Measurements from ENCODE around the gene CDC42BPB. TPM values are rescaled to one million over a fixed set of nuclear protein-coding genes. Genes with fewer than 3 reads are reported as not detected.

Gene CDC42BPB
- total RNA-seq, 1 donor from 2014 or later, result 103 TPM

DNA sequence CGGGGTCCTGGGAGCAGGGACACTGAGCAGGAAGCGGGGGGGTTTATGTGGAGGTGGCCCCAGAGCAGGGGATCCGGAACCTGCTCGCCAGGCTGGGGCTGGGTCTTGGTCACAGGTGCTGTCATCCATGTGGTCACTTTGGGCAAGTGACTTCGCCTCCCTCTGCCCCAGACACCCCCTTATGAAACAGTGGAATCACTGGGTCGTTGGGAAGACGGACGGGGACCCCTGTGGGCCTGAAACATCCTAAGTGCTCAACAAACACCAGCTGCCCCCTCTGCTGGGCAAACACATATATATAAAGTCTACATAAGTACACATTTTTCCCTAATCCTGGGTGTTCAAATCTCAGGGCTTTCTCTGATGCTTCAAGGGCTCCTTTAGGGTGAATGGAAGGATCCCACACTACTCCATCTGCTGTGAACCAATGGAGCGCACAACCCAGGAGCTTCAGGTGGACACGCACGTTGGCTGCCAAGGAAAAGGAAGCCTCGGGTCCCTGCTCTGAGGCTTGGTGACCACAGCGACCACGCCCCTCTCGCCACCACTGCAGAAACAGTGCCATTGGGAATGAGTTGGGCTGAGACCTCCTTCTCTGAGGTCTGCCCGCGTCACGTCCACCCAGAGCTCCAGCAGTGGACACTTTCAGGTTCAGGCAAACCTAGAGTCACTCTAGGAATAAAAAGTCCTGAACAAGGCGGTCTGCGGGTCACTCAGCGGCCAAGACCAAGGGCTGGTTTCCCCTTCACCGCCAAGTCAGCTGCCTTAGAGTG lies 54.6 kb downstream of the CDC42BPB start:
- H3K36me3 Mint-ChIP-seq, result peaks cover 31% of the 10 kb centered on the region

DNA sequence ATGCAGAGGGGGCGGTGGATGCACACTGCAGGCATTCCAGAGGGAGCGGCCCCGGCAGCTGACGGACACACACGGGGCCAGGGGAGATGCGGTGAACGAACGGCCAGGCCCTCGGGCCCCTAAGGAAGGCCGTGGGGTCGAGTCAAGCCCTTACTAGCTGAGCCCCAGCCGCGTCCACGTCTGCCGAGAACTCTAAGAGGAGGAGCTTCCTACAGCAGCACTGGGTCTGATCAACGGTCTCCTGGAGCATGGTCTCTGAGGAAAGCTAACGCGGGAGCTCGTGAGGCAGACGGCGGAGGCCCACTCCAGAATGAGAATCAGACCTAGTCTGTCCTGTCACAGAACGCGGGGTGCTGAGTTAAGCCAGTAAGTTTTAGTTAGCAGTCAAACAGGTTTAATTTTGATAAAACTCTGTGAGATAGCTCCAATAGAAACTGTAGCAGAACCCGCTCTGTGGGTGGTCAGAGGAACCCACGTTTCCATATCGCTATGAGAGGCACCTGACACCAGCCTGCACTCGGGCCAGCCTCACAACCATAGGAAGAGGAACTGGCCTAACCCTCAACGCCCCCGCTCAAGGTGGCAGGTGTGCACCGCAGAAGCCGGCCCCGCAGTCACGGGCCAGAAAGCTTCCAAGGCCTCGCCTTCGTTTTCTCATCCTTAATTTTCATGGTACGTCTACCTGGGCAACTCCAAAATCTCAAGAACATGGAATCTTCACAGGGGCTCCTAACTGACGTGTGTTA lies 55.5 kb downstream of the CDC42BPB start:
- DNase-seq (ENCODE audit: low spot score in 2 of 2, unreplicated experiment in 2 of 2), result no peak
- TF ChIP-seq, protein P1, sequence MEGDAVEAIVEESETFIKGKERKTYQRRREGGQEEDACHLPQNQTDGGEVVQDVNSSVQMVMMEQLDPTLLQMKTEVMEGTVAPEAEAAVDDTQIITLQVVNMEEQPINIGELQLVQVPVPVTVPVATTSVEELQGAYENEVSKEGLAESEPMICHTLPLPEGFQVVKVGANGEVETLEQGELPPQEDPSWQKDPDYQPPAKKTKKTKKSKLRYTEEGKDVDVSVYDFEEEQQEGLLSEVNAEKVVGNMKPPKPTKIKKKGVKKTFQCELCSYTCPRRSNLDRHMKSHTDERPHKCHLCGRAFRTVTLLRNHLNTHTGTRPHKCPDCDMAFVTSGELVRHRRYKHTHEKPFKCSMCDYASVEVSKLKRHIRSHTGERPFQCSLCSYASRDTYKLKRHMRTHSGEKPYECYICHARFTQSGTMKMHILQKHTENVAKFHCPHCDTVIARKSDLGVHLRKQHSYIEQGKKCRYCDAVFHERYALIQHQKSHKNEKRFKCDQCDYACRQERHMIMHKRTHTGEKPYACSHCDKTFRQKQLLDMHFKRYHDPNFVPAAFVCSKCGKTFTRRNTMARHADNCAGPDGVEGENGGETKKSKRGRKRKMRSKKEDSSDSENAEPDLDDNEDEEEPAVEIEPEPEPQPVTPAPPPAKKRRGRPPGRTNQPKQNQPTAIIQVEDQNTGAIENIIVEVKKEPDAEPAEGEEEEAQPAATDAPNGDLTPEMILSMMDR (IDR thresholded peaks at IDR 0.05; ENCODE audit: unreplicated experiment), result no peak
- H3K4me1 Mint-ChIP-seq, result no peaks in the 10 kb centered on the region
- peaks cover 29% of the 10 kb centered on the region for H3K36me3 Mint-ChIP-seq
- H3K27me3 Mint-ChIP-seq (ENCODE audit: low read depth), result no peaks in the 10 kb centered on the region
- no peak overlapping the region for H3K27ac Mint-ChIP-seq
- H3K9me3 Mint-ChIP-seq, result no peaks in the 10 kb centered on the region
- H3K4me3 Mint-ChIP-seq, result no peak overlapping the region

More for the DNA sequence above, 54.6 kb downstream of the CDC42BPB start:
- Mint-ChIP-seq H3K9me3 (no peaks in the 10 kb centered on the region), H3K4me1 (no peaks in the 10 kb centered on the region), H3K27ac (no peak overlapping the region), H3K27me3 (ENCODE audit: low read depth) (no peaks in the 10 kb centered on the region), H3K4me3 (no peak overlapping the region)
- no peak for DNase-seq (ENCODE audit: low spot score in 2 of 2, unreplicated experiment in 2 of 2)
- TF ChIP-seq, protein P1 (IDR thresholded peaks at IDR 0.05; ENCODE audit: unreplicated experiment), result no peak

DNA sequence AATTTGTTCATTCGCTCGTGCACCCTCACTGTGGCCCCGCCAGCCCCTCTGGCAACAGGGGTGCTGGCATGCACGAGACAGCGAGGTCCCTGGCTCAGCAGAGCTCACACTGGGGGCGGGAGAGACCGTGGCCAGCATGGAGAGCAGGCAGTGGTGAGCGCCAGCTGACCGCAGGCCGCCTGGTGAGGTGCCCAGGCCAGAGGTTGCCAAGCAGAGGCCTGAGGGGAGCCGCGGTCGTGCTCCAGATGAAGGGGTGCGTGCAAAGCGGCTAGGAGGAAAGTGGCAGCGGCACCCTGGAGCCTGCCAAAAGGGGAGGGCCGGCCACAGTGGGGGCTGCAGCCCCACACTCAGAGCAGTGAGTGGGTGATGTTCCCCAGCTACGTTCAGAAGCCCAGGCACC lies 56.1 kb downstream of the CDC42BPB start:
- TF ChIP-seq, protein P1 (IDR thresholded peaks at IDR 0.05; ENCODE audit: unreplicated experiment), result no peak
- H3K9me3 Mint-ChIP-seq, result no peaks in the 10 kb centered on the region

DNA sequence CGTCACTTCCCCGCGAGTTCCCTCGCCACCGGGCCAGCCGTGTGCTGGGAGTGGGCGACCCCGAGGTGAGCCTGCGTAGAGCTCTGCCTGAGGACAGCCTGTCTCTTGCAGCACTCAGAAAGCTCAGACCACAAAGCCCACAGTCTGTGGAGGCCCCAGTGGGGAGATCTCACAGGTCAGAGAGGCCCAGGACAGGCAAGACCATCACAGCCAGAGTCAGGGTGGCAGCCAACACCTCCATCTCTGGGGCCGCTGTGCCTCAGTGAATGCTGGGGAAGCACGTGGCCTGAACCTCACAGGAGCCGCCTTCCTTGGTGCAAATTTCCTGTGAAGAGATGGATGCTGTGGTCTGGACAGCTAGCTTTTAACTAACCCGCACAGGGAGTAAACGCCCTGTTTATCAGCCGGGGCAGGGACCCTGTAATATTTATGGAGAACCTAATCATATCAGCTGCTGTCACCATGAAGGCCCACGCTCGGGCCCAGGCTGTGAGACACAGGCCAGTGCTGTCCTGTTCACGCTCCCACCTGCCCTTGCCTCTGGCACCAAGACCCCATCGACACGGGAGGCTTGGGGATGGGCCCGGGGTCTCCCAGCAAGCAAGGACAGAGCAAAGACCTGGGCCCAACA lies 56.9 kb downstream of the CDC42BPB start:
- H3K9me3 Mint-ChIP-seq, result no peaks in the 10 kb centered on the region
- no peaks in the 10 kb centered on the region for H3K27me3 Mint-ChIP-seq (ENCODE audit: low read depth)
- H3K4me1 Mint-ChIP-seq, result no peaks in the 10 kb centered on the region
- no peak for DNase-seq (ENCODE audit: low spot score in 2 of 2, unreplicated experiment in 2 of 2)
- no peak overlapping the region for H3K4me3 Mint-ChIP-seq
- peaks cover 32% of the 10 kb centered on the region for H3K36me3 Mint-ChIP-seq
- no peak overlapping the region for H3K27ac Mint-ChIP-seq
- TF ChIP-seq, protein P1 (IDR thresholded peaks at IDR 0.05; ENCODE audit: unreplicated experiment), result no peak

More for the DNA sequence above, 56.1 kb downstream of the CDC42BPB start:
- Mint-ChIP-seq H3K4me3 (no peak overlapping the region), H3K27me3 (ENCODE audit: low read depth) (no peaks in the 10 kb centered on the region), H3K4me1 (no peaks in the 10 kb centered on the region), H3K36me3 (peaks cover 30% of the 10 kb centered on the region), H3K27ac (no peak overlapping the region)
- no peak for DNase-seq (ENCODE audit: low spot score in 2 of 2, unreplicated experiment in 2 of 2)

DNA sequence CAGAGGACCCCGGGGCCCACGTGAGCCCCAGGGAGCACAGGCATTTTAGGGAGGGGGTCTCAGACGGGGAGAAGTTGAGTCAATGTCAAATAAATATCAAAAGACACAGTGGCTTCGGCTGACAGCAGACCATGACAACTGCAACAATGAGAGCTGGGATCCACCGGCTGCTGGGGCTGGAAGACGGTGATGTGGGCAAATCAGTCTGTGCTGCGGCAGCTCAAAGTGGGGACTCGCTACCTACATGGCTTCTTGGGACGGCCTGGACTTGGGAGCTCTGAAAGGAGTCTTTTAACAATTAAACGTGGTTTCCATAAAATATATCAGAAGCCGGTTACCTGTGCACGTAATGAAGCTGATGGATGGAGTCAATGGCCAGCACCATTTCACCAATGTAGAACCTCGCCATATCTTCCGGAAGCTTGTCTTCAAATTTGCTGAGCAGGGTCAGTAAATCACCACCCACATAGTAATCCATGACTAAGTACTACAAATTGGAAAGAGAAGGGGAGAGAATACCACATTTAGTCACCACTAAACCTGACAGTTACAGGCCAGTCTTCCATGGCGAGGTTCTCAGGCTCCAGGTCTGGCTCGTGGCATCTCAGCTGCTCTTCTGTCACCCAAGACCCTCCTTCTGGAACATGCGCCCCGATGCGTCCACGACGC lies 58.0 kb downstream of the CDC42BPB start:
- TF ChIP-seq, protein P1 (IDR thresholded peaks at IDR 0.05; ENCODE audit: unreplicated experiment), result no peak
- Mint-ChIP-seq H3K4me3 (no peak overlapping the region), H3K9me3 (no peaks in the 10 kb centered on the region), H3K36me3 (peaks cover 39% of the 10 kb centered on the region), H3K27ac (no peak overlapping the region), H3K27me3 (ENCODE audit: low read depth) (no peaks in the 10 kb centered on the region), H3K4me1 (no peaks in the 10 kb centered on the region)
- no peak for DNase-seq (ENCODE audit: low spot score in 2 of 2, unreplicated experiment in 2 of 2)

Data from mesothelial cell of epicardium (in vitro differentiated cells).